H1 (cell line): ENCODE measurements around the gene SOX6. TPM values are rescaled to one million over a fixed set of nuclear protein-coding genes. Genes with fewer than 3 reads are reported as not detected.

Experiments used
- CTCF ChIA-PET: fragments of 300-600 bp; sonication (Branson Sonifier 250); formaldehyde crosslinking; loops from one replicate; lab custom pipeline; 2021; ENCODE audit not compliant: partially characterized antibody; lab: Charles Lee
- POLR2A ChIA-PET: fragments of 300-600 bp; sonication (Branson Sonifier 250); formaldehyde crosslinking; loops from one replicate; lab custom pipeline; 2021; ENCODE audit warnings: inconsistent platforms; ENCODE audit not compliant: partially characterized antibody; lab: Charles Lee
- DNase-seq, 2 experiments: peaks; one replicate each; pipeline versions ENCODE4 v3.0.0 to v3.0.0-alpha.2; 2010 to 2022; ENCODE audit warnings: low spot score in 2 of 2, low read depth in 1 of 2, mixed read lengths in 1 of 2
- FAIRE-seq: peaks from 2 replicates; lab custom pipeline; 2011; peaks lifted over from hg19 to GRCh38; lab: Jason Lieb, UNC
- H2AFZ ChIP-seq: 2 replicates; pipeline ENCODE4 v1.8.1; 2012; ENCODE audit warnings: low read length, inconsistent platforms
- H2AK5ac ChIP-seq: 2 replicates; pipeline ENCODE4 v1.6.1; 2013; ENCODE audit warnings: low read depth, low read length
- H2BK120ac ChIP-seq: replicated peaks from 2 replicates; pipeline ENCODE3; 2013; ENCODE audit warnings: low read depth, low read length, inconsistent platforms
- H2BK12ac ChIP-seq: 2 replicates; pipeline ENCODE4 v1.6.1; 2013; ENCODE audit warnings: low read depth, low read length
- H2BK15ac ChIP-seq: 2 replicates; pipeline ENCODE4 v1.6.1; 2013; ENCODE audit warnings: low read length
- H2BK20ac ChIP-seq: 2 replicates; pipeline ENCODE4 v1.6.1; 2013; ENCODE audit warnings: low read length
- H2BK5ac ChIP-seq: 2 replicates; pipeline ENCODE4 v1.6.1; 2013; ENCODE audit warnings: low read depth, low read length
- H3K14ac ChIP-seq: 2 replicates; pipeline ENCODE4 v1.6.1; 2013; ENCODE audit warnings: inconsistent platforms; ENCODE audit not compliant: insufficient read length
- H3K18ac ChIP-seq: 2 replicates; pipeline ENCODE4 v1.6.1; 2013; ENCODE audit warnings: low read length; ENCODE audit errors: extremely low read depth
- H3K23ac ChIP-seq: 2 replicates; pipeline ENCODE4 v1.6.1; 2013; ENCODE audit warnings: inconsistent platforms; ENCODE audit not compliant: insufficient read length
- H3K23me2 ChIP-seq: 2 replicates; pipeline ENCODE4 v1.6.1; 2013; ENCODE audit warnings: low read depth, low read length
- H3K27ac ChIP-seq: 2 replicates; pipeline ENCODE4 v1.6.1; 2011; ENCODE audit warnings: low read depth, low read length, inconsistent platforms
- H3K27me3 ChIP-seq, 4 experiments: replicated peaks in 1 of 4; 1 replicate in 1 of 4; 2 replicates in 3 of 4; pipeline versions ENCODE4 v1.6.1 to v1.8.1; 2011 to 2013; ENCODE audit warnings: low read length in 3 of 4, mild to moderate bottlenecking in 3 of 4, inconsistent platforms in 2 of 4, mixed read lengths in 2 of 4, moderate library complexity in 1 of 4; ENCODE audit not compliant: control insufficient read depth in 3 of 4, insufficient read depth in 3 of 4; ENCODE audit errors: extremely low read depth in 1 of 4
- H3K36me3 ChIP-seq, 4 experiments: 2 replicates each; pipeline versions ENCODE4 v1.6.1 to v1.8.1; 2011 to 2013; ENCODE audit warnings: mild to moderate bottlenecking in 4 of 4, low read length in 3 of 4, moderate library complexity in 2 of 4, control low read depth in 1 of 4, inconsistent platforms in 1 of 4; ENCODE audit not compliant: insufficient read depth in 4 of 4, control insufficient read depth in 2 of 4
- H3K4ac ChIP-seq: replicated peaks from 2 replicates; pipeline ENCODE3; 2013; ENCODE audit warnings: low read length, low read depth, mixed read lengths, inconsistent platforms; ENCODE audit not compliant: insufficient read length
- H3K4me1 ChIP-seq, 4 experiments: replicated peaks in 1 of 4; 1 replicate in 1 of 4; 2 replicates in 3 of 4; pipeline versions ENCODE4 v1.6.1 to v1.8.1; 2011 to 2013; ENCODE audit warnings: low read length in 3 of 4, inconsistent platforms in 2 of 4, mixed read lengths in 1 of 4; ENCODE audit not compliant: insufficient read depth in 4 of 4, control insufficient read depth in 3 of 4
- H3K4me2 ChIP-seq, 2 experiments: 2 replicates each; pipeline versions ENCODE4 v1.6.1 to v1.8.1; 2011 to 2013; ENCODE audit warnings: low read depth in 2 of 2, low read length in 2 of 2, control low read depth in 1 of 2, inconsistent platforms in 1 of 2, mild to moderate bottlenecking in 1 of 2; ENCODE audit not compliant: insufficient read depth in 1 of 2
- H3K4me3 ChIP-seq, 4 experiments: fragments of 200-600, 300-600 bp in 1 of 4; sonication (generic), shearing (Covaris generic), sonication (Bioruptor Twin) in 1 of 4; 2 replicates each; pipeline versions ENCODE4 v1.5.1 to v1.8.1; 2011 to 2016; ENCODE audit warnings: low read length in 4 of 4, low read depth in 3 of 4, control low read depth in 2 of 4, inconsistent platforms in 2 of 4, mild to moderate bottlenecking in 2 of 4, mixed read lengths in 1 of 4, moderate library complexity in 1 of 4; ENCODE audit not compliant: insufficient read depth in 2 of 4; ENCODE audit errors: extremely low read depth in 1 of 4
- H3K56ac ChIP-seq: replicated peaks from 2 replicates; pipeline ENCODE3; 2013; ENCODE audit warnings: low read depth, mild to moderate bottlenecking, mixed read lengths, low read length, inconsistent platforms; ENCODE audit not compliant: insufficient read length
- H3K79me1 ChIP-seq: 2 replicates; pipeline ENCODE4 v1.6.1; 2013; ENCODE audit warnings: low read depth, low read length, control low read depth
- H3K79me2 ChIP-seq, 2 experiments: 2 replicates each; pipeline versions ENCODE4 v1.6.1 to v1.8.1; 2012 to 2013; ENCODE audit warnings: low read length in 2 of 2, mild to moderate bottlenecking in 2 of 2, inconsistent platforms in 1 of 2; ENCODE audit not compliant: insufficient read depth in 2 of 2, control insufficient read depth in 1 of 2
- H3K9ac ChIP-seq, 4 experiments: replicated peaks in 1 of 4; 1 replicate in 1 of 4; 2 replicates in 3 of 4; pipeline versions ENCODE4 v1.6.1 to v1.8.1; 2011 to 2013; ENCODE audit warnings: low read depth in 3 of 4, low read length in 3 of 4, control low read depth in 2 of 4, mild to moderate bottlenecking in 2 of 4, moderate library complexity in 2 of 4, inconsistent platforms in 1 of 4; ENCODE audit errors: extremely low read depth in 1 of 4
- H3K9me3 ChIP-seq, 2 experiments: 2 replicates each; pipeline versions ENCODE4 v1.6.1 to v1.8.1; 2012 to 2013; ENCODE audit warnings: mild to moderate bottlenecking in 2 of 2, moderate library complexity in 2 of 2, control low read depth in 1 of 2, inconsistent platforms in 1 of 2, low read depth in 1 of 2, low read length in 1 of 2, mixed read lengths in 1 of 2; ENCODE audit not compliant: insufficient read depth in 2 of 2
- H4K20me1 ChIP-seq, 2 experiments: replicated peaks in 1 of 2; 2 replicates each; pipeline versions ENCODE3 to v1.8.1; 2011 to 2013; ENCODE audit warnings: inconsistent platforms in 2 of 2, low read length in 2 of 2, mild to moderate bottlenecking in 1 of 2; ENCODE audit not compliant: insufficient read depth in 2 of 2, control insufficient read depth in 1 of 2
- H4K5ac ChIP-seq: 2 replicates; pipeline ENCODE4 v1.6.1; 2013; ENCODE audit warnings: low read length, low read depth, mixed read lengths, inconsistent platforms; ENCODE audit not compliant: insufficient read length
- H4K8ac ChIP-seq: 2 replicates; pipeline ENCODE4 v1.8.0; 2013; ENCODE audit warnings: mild to moderate bottlenecking, moderate library complexity, low read length, inconsistent platforms; ENCODE audit not compliant: insufficient read depth; ENCODE audit errors: extremely low read depth
- H4K91ac ChIP-seq: replicated peaks from 2 replicates; pipeline ENCODE3; 2013; ENCODE audit warnings: low read length, mixed read lengths, inconsistent platforms; ENCODE audit not compliant: insufficient read length
- CREB1 ChIP-seq: IDR thresholded peaks from 2 replicates; pipeline ENCODE4 v1.6.1; 2012; ENCODE audit warnings: inconsistent platforms
- EGR1 ChIP-seq: IDR thresholded peaks from 2 replicates; pipeline ENCODE4 v1.6.1; 2011; ENCODE audit warnings: low read depth, low read length, borderline replicate concordance
- RAD21 ChIP-seq, 2 experiments: IDR thresholded peaks in 1 of 2; conservative IDR thresholded peaks in 1 of 2; 2 replicates each; pipeline ENCODE4 v1.6.1; 2011; ENCODE audit warnings: low read depth in 2 of 2, low read length in 2 of 2, improper control_type of control experiment in 1 of 2, inconsistent platforms in 1 of 2, mild to moderate bottlenecking in 1 of 2, moderate library complexity in 1 of 2
- WGBS, 2 experiments: shearing (Covaris generic) in 1 of 2; methylation state at CpG; one replicate each; pipeline versions ENCODE4 v1.1.6 to v1.1.7; 2013 to 2015; ENCODE audit warnings: low lambda C conversion rate in 2 of 2, mixed read lengths in 2 of 2, inconsistent platforms in 1 of 2, low coverage in 1 of 2, missing lambda C conversion rate in 1 of 2; ENCODE audit not compliant: insufficient replicate concordance in 2 of 2, insufficient coverage in 1 of 2, insufficient read length in 1 of 2; ENCODE audit errors: extremely low coverage in 1 of 2, missing lambda C conversion rate in 1 of 2; 5-methylcytosine and 5-hydroxymethylcytosine counted together
- polyA plus RNA-seq, 7 experiments: library from polyadenylated mRNA; depleted of rRNA in 3 of 7; stranded (reverse) in 5 of 7; unstranded in 2 of 7; fragments of >200 nt in 5 of 7; fragments of 200-250 nt in 2 of 7; gene quantifications; 1 replicate in 5 of 7; 2 replicates in 1 of 7; 4 replicates in 1 of 7; pipeline versions ENCODE4 v1.2.1 to v1.2.3, GENCODE V29; 2011 to 2013; ENCODE audit warnings: missing spikeins in 2 of 7, mixed read lengths in 2 of 7
- total RNA-seq: library from RNA; stranded (reverse); fragmentation: NEBNext Ultra II Directional; extraction: Animal tissue kit (Norgen Biotek cat#: 25700); gene quantifications from 2 replicates; pipeline ENCODE4 v1.2.1, GENCODE V29; 2021
- TF ChIP-seq, protein P1 (sequence below), 3 experiments: IDR thresholded peaks; 1 replicate in 2 of 3; 2 replicates in 1 of 3; pipeline versions ENCODE4 v1.5.1 to v1.6.1; 2011; ENCODE audit warnings: low read length in 3 of 3, mild to moderate bottlenecking in 3 of 3, inconsistent platforms in 2 of 3, low read depth in 1 of 3, moderate library complexity in 1 of 3; ENCODE audit not compliant: insufficient read depth in 1 of 3; ENCODE audit errors: control extremely low read depth in 1 of 3

Gene SOX6
- total and polyA plus RNA-seq, 2 of the 8 experiments (the other 6 are each of a cell fraction or from before 2014, with no cell fraction given) = 0.09 TPM; not detected in 1

DNA sequence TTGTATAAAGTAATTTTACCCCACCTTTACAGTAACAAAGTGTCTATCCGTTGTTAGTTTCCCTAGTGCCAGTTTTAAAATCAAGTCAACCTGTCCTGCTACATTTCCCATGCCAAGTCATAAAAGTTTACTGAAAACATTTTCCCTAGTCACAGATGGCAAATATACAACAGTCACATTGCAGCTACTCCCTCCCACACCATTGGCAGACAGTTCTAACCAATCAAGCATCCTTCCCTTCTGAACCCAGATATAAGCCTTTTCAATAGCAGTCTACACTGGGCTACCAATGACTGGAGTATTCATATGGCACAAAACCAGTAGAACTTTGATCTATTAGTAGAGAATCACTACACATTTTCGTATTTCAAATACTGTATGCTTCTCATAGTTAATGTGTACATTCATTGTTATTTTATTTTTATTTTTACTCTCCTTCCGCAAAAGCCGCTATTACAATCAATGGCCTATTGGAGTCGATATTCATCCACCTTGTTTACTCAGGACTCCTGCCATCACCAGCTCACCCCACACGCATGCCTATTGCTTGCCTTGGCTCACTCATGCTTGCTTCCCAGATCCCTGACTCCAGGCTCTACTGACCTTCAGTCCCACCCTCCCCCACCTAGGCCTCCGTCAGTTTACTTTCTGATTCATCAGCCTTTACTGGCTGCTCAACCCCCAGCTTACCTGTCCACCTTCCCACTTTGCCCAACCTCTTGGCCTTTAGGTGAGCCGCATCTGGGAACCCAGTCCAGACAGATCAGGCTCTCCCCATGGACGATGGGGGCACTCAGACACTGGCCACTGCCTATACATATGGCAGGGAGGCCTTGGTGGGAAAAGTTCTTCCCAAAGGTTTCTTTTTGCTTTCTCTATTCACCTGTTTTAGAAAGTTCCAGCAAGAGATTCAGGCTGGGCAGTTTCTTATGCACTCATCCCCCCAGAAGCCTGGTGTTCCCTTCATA is 408.4 kb downstream of the SOX6 start:
- TF ChIP-seq RAD21 (IDR thresholded peaks at IDR 0.05 in 1 of 2, conservative IDR thresholded peaks at IDR 0.05 in 1 of 2; ENCODE audit: low read depth in 2 of 2, low read length in 2 of 2) = peak; percentile 54 to 64; a peak in 3 of 4 replicates
- TF ChIP-seq CREB1 = no peak
- TF ChIP-seq, protein P1, sequence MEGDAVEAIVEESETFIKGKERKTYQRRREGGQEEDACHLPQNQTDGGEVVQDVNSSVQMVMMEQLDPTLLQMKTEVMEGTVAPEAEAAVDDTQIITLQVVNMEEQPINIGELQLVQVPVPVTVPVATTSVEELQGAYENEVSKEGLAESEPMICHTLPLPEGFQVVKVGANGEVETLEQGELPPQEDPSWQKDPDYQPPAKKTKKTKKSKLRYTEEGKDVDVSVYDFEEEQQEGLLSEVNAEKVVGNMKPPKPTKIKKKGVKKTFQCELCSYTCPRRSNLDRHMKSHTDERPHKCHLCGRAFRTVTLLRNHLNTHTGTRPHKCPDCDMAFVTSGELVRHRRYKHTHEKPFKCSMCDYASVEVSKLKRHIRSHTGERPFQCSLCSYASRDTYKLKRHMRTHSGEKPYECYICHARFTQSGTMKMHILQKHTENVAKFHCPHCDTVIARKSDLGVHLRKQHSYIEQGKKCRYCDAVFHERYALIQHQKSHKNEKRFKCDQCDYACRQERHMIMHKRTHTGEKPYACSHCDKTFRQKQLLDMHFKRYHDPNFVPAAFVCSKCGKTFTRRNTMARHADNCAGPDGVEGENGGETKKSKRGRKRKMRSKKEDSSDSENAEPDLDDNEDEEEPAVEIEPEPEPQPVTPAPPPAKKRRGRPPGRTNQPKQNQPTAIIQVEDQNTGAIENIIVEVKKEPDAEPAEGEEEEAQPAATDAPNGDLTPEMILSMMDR (IDR thresholded peaks at IDR 0.05; ENCODE audit: control extremely low read depth in 1 of 3, insufficient read depth in 1 of 3, low read depth in 1 of 3, low read length in 3 of 3) = peak in 2 of 3 experiments; percentile 17 to 35; a peak in 3 of 4 replicates
- no peak for TF ChIP-seq EGR1
- POLR2A ChIA-PET = no interaction called here
- no peak for FAIRE-seq
- no peak overlapping the region for H4K5ac ChIP-seq
- CTCF ChIA-PET = interaction anchor here (0.5 to 2.7 kb wide), 10 partner anchors 8 to 656 kb away, joined by 3 to 10 read pairs (median 3); no protein-coding TSS in a partner anchor
- H4K8ac ChIP-seq = no peak overlapping the region
- H3K14ac ChIP-seq = no peak overlapping the region
- H3K27me3 ChIP-seq = no peaks in the 10 kb centered on the region
- no peak overlapping the region for H3K18ac ChIP-seq
- no peaks in the 10 kb centered on the region for H3K79me1 ChIP-seq
- H2AFZ ChIP-seq = no peak overlapping the region
- no peak overlapping the region for H3K23ac ChIP-seq
- H2BK5ac ChIP-seq = no peak overlapping the region
- H3K4ac ChIP-seq = no peak overlapping the region
- no peak overlapping the region for H2BK12ac ChIP-seq
- no peak overlapping the region for H4K91ac ChIP-seq
- no peaks in the 10 kb centered on the region for H3K79me2 ChIP-seq
- H3K4me2 ChIP-seq = no peak overlapping the region
- H3K9ac ChIP-seq = no peak overlapping the region
- H3K56ac ChIP-seq = no peak overlapping the region
- WGBS, 2 experiments = 92% methylated on average over 9 of the region's 9 CpGs; no CpG with 5 or more reads in 1 of the 2 experiments
- no peak overlapping the region for H3K27ac ChIP-seq
- no peaks in the 10 kb centered on the region for H3K36me3 ChIP-seq
- H2BK15ac ChIP-seq = no peak overlapping the region
- no peaks in the 10 kb centered on the region for H3K23me2 ChIP-seq
- no peaks in the 10 kb centered on the region for H3K9me3 ChIP-seq
- H3K4me1 ChIP-seq = no peaks in the 10 kb centered on the region
- no peak overlapping the region for H2BK120ac ChIP-seq
- no peaks in the 10 kb centered on the region for H4K20me1 ChIP-seq
- H3K4me3 ChIP-seq = no peak overlapping the region
- no peak overlapping the region for H2BK20ac ChIP-seq
- H2AK5ac ChIP-seq = no peak overlapping the region
- DNase-seq = peak in 1 of 2 experiments; percentile 28
